ENCODE measurements around the gene ZNF805. TPM values are rescaled to one million over a fixed set of nuclear protein-coding genes. Genes with fewer than 3 reads are reported as not detected.

ZNF805 gene
- total RNA-seq, 1 experiment from 2014 or later = 9.5 TPM

DNA sequence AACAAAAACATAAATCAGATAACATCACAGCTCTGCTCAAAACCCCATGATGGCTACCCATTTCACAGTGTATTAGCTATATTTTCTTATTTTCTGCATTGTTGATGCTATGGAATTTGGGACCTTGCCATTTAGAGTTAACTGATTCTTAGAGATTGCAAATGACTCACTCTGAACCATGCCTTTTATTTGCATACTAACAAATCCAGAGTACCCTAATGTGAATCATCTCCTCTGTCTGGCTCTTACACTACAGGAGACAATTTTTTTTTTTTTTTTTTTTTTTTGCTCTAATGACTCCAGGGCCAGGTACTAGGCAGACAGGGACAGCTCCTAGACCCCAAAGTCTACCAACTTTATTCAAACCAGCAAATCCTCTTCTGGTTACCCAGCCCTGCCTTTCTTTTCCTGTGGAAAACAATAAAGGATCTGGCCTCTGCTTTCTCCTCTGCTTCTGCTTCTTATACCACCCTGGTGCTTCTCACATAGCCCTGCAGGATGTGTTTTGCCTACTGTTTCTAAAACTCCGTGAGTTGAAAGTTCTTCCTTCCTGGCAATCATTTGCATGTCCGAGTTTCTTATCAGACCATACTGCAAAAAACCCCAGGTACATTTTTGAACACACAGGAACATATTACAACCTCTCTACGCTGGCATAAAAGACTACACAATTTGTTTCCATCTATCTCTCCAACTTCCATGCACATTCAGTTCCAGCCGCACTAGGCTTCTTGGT, 29.3 kb downstream of the ZNF805 start:
- DNase-seq (ENCODE audit: low read depth) = peak; percentile 67

GRCh38 chr19:57271280-57271679, 30.8 kb downstream of the ZNF805 start:
- DNase-seq (ENCODE audit: low read depth) = no peak

DNA sequence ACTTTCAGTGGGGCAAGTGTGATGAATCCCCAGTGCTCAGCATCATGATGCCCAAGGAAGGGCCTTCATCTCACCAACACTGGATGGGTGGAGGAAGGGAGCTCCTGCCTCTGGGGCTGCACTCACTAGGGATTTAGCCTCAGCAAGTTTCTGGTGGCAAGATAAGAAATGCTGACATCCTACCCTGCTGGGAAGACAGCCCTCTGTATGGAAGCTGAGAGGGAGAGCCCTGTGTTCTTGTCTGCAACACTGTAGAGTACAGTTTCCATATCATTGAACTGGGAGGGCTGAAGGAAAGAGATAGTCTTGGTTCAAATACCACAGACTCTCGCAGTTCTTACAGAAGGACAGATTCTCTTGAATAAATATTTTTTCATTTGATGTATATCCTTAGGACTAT, 32.6 kb downstream of the ZNF805 start:
- DNase-seq (ENCODE audit: low read depth) = no peak

- no peak for DNase-seq (ENCODE audit: low read depth)
These were observed 36.0 kb downstream of the ZNF805 start for GRCh38 chr19:57276430-57276829.

- peak; percentile 66 for DNase-seq (ENCODE audit: low read depth)
These were observed 38.0 kb downstream of the ZNF805 start for GRCh38 chr19:57278481-57278880.

GRCh38 chr19:57279418-57280164, 39.2 kb downstream of the ZNF805 start:
- peak; percentile 97 for DNase-seq (ENCODE audit: low read depth)

DNA sequence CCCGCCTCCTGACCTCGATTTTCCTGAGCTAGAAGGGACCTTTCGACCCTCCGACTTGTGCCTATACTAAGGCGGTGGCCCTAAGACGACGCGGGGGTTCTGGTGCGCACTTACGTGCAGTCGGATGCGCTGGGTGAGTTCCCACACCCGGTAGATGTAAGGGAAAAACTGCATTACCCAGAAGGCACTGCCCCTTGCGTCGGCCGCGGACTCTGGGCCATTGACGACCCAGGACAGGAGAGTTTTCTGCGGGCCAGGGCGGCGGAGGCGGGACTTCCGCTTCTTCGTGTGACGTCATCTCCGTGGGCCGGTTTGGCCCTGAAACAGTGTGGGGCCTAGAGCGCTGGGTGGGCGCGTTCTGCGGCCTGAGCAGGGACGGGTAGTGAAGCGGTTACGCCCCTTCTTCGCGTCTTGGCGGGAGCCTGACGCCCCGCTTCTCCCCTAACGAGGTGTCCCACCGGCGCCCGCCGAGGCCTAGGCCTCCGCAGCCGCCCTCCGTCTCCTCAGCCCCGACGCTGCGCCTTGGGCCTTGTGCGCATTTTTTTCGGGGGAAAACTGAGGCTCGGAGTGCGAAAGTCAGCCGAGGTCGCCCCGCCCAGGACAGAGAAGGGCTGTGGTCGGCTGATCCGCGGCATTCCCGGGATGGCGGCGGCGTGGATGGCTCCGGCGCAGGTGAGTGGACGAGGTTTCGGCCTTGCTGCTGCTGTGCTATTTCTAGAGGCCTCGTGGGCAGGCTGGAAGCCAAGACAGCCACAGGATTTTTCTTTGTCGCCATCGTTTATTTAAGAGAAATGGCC, 39.9 kb downstream of the ZNF805 start, which contains the start of gene ZNF460:
ZNF460 (plus strand) TSS at position 321 of the 797 bp plus-strand sequence; CDS start at position 643, 322 bp downstream.
- peak; percentile 98 for DNase-seq (ENCODE audit: low read depth)

- peak; percentile 16 for DNase-seq (ENCODE audit: low read depth)
These were observed 40.5 kb downstream of the ZNF805 start for GRCh38 chr19:57280962-57281400.

- DNase-seq (ENCODE audit: low read depth) = no peak
These were observed 41.7 kb downstream of the ZNF805 start for GRCh38 chr19:57282011-57282643.

DNA sequence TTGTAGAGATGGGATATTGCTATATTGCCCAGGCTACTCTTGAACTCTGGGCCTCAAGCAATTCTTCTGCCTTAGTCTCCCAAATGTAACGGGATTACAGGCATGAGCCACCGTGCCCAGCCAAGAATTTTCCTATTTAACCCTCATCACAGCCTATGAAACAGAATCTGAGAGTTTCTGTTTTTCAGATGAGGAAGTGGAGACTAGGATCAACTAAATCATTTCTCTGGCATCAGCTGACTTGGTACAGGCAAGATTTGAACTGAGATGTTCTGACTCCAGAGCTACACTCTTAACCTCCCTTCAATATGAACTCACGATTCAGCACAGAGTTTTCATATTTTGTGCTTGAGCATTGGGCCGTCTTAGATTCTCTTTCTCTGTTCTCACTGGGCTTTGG, 47.9 kb downstream of the ZNF805 start:
- no peak for DNase-seq (ENCODE audit: low read depth)

- no peak for DNase-seq (ENCODE audit: low read depth)
These were observed 50.5 kb downstream of the ZNF805 start for GRCh38 chr19:57290970-57291369.

DNA sequence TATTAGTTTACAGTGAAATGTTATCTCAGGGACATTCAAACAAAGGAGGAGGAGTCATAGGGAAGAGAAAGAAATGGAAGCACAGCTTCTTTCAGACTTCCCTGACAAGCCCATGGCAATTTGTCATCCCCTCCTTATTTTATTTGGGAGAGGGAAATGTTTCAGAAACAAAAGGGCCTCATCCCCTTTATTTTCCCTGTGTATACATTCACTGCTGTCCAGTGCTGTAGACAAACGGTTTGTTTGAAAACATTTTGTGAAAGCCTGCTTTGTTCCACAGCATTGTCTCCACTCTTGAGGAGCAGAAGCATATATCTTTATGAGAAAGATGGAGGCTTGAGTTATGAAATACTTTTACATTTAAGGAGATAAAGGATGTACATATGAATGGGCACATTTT, 52.1 kb downstream of the ZNF805 start:
- DNase-seq (ENCODE audit: low read depth) = no peak

- no peak for DNase-seq (ENCODE audit: low read depth)
These were observed 53.3 kb downstream of the ZNF805 start for GRCh38 chr19:57293719-57294118.

- DNase-seq (ENCODE audit: low read depth) = peak; percentile 92
These were observed 61.6 kb downstream of the ZNF805 start for GRCh38 chr19:57302020-57302465.

GRCh38 chr19:57302727-57303401, 62.4 kb downstream of the ZNF805 start:
- no peak for DNase-seq (ENCODE audit: low read depth)

Other genes starting within 250 kb of the ZNF805 start
- not detected in 2 replicates for gene USP29, start 120.6 kb upstream of the ZNF805 start, total RNA-seq (2014; rRNA removed; shearing (Covaris generic))
- gene ZIM3, start 95.4 kb upstream of the ZNF805 start, total RNA-seq (2014; rRNA removed; shearing (Covaris generic)) = not detected in 2 replicates
- gene DUXA, start 73.1 kb upstream of the ZNF805 start, total RNA-seq (2014; rRNA removed; shearing (Covaris generic)) = not detected in 2 replicates
- 11.9 and 49.2 TPM in 2 replicates for gene ZNF264, start 49.1 kb upstream of the ZNF805 start, total RNA-seq (2014; rRNA removed; shearing (Covaris generic))
- gene AURKC, start 9.6 kb upstream of the ZNF805 start, total RNA-seq (2014; rRNA removed; shearing (Covaris generic)) = 0.46 and 1.8 TPM in 2 replicates
- gene ZNF460, start 39.9 kb downstream of the ZNF805 start, total RNA-seq (2014; rRNA removed; shearing (Covaris generic)) = 19.8 and 23.3 TPM in 2 replicates
- gene ZNF543, start 79.8 kb downstream of the ZNF805 start, total RNA-seq (2014; rRNA removed; shearing (Covaris generic)) = 6.3 and 7.4 TPM in 2 replicates
- gene ZNF304, start 110.6 kb downstream of the ZNF805 start, total RNA-seq (2014; rRNA removed; shearing (Covaris generic)) = 5.7 and 6.2 TPM in 2 replicates
- gene TRAPPC2B, start 122.9 kb downstream of the ZNF805 start, total RNA-seq (2014; rRNA removed; shearing (Covaris generic)) = 24.1 and 24.9 TPM in 2 replicates
- 2.6 and 3.4 TPM in 2 replicates for gene ZNF547, start 122.9 kb downstream of the ZNF805 start, total RNA-seq (2014; rRNA removed; shearing (Covaris generic))
- gene ZNF548, start 149.2 kb downstream of the ZNF805 start, total RNA-seq (2014; rRNA removed; shearing (Covaris generic)) = 13.4 and 17.3 TPM in 2 replicates
- 7.9 and 8.0 TPM in 2 replicates for gene ZNF17, start 170.5 kb downstream of the ZNF805 start, total RNA-seq (2014; rRNA removed; shearing (Covaris generic))
- gene ZNF749, start 194.7 kb downstream of the ZNF805 start, total RNA-seq (2014; rRNA removed; shearing (Covaris generic)) = 11.2 and 16.2 TPM in 2 replicates
- not detected in 2 replicates for gene VN1R1, start 216.5 kb downstream of the ZNF805 start, total RNA-seq (2014; rRNA removed; shearing (Covaris generic))
- gene ZNF772, start 236.9 kb downstream of the ZNF805 start, total RNA-seq (2014; rRNA removed; shearing (Covaris generic)) = 9.8 and 12.2 TPM in 2 replicates
- 2.8 and 8.4 TPM in 2 replicates for gene ZNF419, start 247.1 kb downstream of the ZNF805 start, total RNA-seq (2014; rRNA removed; shearing (Covaris generic))

Data from Daoy (cell line).